Colonic mucosa (tissue), 4 donors: ENCODE measurements around the gene GLP2R. TPM values are rescaled to one million over a fixed set of nuclear protein-coding genes. Genes with fewer than 3 reads are reported as not detected.
"Not testable (repeated sequence)": the region's sequence is repeated elsewhere in the genome, so short reads cannot be mapped to it uniquely, and the experiment has no call there.

Experiments used
- DNase-seq: peaks from one replicate; pipeline ENCODE4 v3.0.0-alpha.2; 2020
- H3K27ac ChIP-seq: fragments of 200-600 bp; one replicate; pipeline ENCODE4 v1.8.0; 2021
- H3K27me3 ChIP-seq: fragments of 200-600 bp; one replicate; pipeline ENCODE4 v1.8.0; 2021
- H3K36me3 ChIP-seq: fragments of 200-600 bp; one replicate; pipeline ENCODE4 v1.8.0; 2021
- H3K4me1 ChIP-seq: fragments of 200-600 bp; one replicate; pipeline ENCODE4 v1.8.0; 2021; ENCODE audit warnings: mild to moderate bottlenecking
- H3K4me3 ChIP-seq: fragments of 200-600 bp; one replicate; pipeline ENCODE4 v1.8.0; 2021
- H3K9ac ChIP-seq, 2 donors: one replicate each; pipeline ENCODE4 v1.7.0; 2013; ENCODE audit warnings: control low read depth in 2 of 2, low read depth in 2 of 2, low read length in 2 of 2
- H3K9me3 ChIP-seq: fragments of 200-600 bp; one replicate; pipeline ENCODE4 v1.8.0; 2021
- CTCF ChIP-seq: fragments of 200-600 bp; IDR thresholded peaks from one replicate; pipeline ENCODE4 v1.8.0; 2022; ENCODE audit warnings: antibody characterized with exemption, mild to moderate bottlenecking
- intact Hi-C: fragments of 100-400 bp; cut with DNase I; formaldehyde crosslinking; loops from one replicate; pipeline ENCODE4 v1.14.1; 2022
- total RNA-seq, 2 donors: library from RNA; stranded (reverse); fragmentation: NEBNext Ultra II Directional in 1 of 2; extraction: Animal tissue kit (Norgen Biotek cat#: 25700) in 1 of 2; gene quantifications; one replicate each; pipeline ENCODE4 v1.2.1, GENCODE V29; 2021
- donor health status: healthy.
- donor health status: DM: no; HTN: no; CAD: no.
- donor health status: DM: no; HTN: no; CAD: no.

Gene GLP2R
- total RNA-seq = 1 to 10 TPM; 2.1 to 4.8 TPM

- DNase-seq = no peak
- H3K36me3 ChIP-seq = no peaks in the 10 kb centered on the region
- TF ChIP-seq CTCF = no peak
- H3K4me3 ChIP-seq = no peak within 1 kb of the TSS
- no peaks in the 10 kb centered on the region for H3K9me3 ChIP-seq
- H3K27ac ChIP-seq = peak within 1 kb of the TSS; percentile 17
- intact Hi-C loops = no loop called here
- H3K4me1 ChIP-seq = no peaks in the 10 kb centered on the region
- no peaks in the 10 kb centered on the region for H3K27me3 ChIP-seq
- H3K9ac ChIP-seq = no peak within 1 kb of the TSS
Measured at GRCh38 chr17:9825641-9826150, at the start of gene GLP2R. Gene GLP2R, plus strand, starts transcription at chr17:9825924. Its CDS starts 140 bp downstream, at chr17:9826064.

- intact Hi-C loops = no loop called here
- no peaks in the 10 kb centered on the region for H3K9me3 ChIP-seq
- H3K4me1 ChIP-seq = no peaks in the 10 kb centered on the region
- no peak for TF ChIP-seq CTCF
- no peak overlapping the region for H3K9ac ChIP-seq
- DNase-seq = no peak
- no peak overlapping the region for H3K27ac ChIP-seq
- no peak overlapping the region for H3K4me3 ChIP-seq
- H3K27me3 ChIP-seq = no peaks in the 10 kb centered on the region
- H3K36me3 ChIP-seq = no peaks in the 10 kb centered on the region
Measured at GRCh38 chr17:9776911-9777310, 48.8 kb upstream of the GLP2R start.

GRCh38 chr17:9780552-9780951 is 45.2 kb upstream of the GLP2R start:
- Histone ChIP-seq H3K9me3 (no peaks in the 10 kb centered on the region), H3K27me3 (no peaks in the 10 kb centered on the region), H3K27ac (no peak overlapping the region), H3K9ac (no peak overlapping the region), H3K36me3 (no peaks in the 10 kb centered on the region), H3K4me1 (no peaks in the 10 kb centered on the region), H3K4me3 (no peak overlapping the region)
- no peak for TF ChIP-seq CTCF
- no peak for DNase-seq
- intact Hi-C loops = no loop called here

- Histone ChIP-seq H3K4me3 (no peak overlapping the region), H3K36me3 (no peaks in the 10 kb centered on the region), H3K27me3 (no peaks in the 10 kb centered on the region), H3K4me1 (no peaks in the 10 kb centered on the region), H3K27ac (no peak overlapping the region), H3K9me3 (no peaks in the 10 kb centered on the region), H3K9ac (no peak overlapping the region)
- intact Hi-C loops = no loop called here
- no peak for DNase-seq
- no peak for TF ChIP-seq CTCF
Measured at GRCh38 chr17:9783050-9783449, 42.7 kb upstream of the GLP2R start.

- H3K27me3 ChIP-seq, intact Hi-C loops, H3K9me3 ChIP-seq, DNase-seq, H3K4me1 ChIP-seq, H3K4me3 ChIP-seq, H3K9ac ChIP-seq, H3K27ac ChIP-seq, H3K36me3 ChIP-seq: not testable (repeated sequence)
Measured at GRCh38 chr17:9783465-9783864, 42.3 kb upstream of the GLP2R start.

GRCh38 chr17:9784544-9784943 is 41.2 kb upstream of the GLP2R start:
- no peaks in the 10 kb centered on the region for H3K9me3 ChIP-seq
- no peak for DNase-seq
- no peaks in the 10 kb centered on the region for H3K36me3 ChIP-seq
- H3K9ac ChIP-seq = no peak overlapping the region
- TF ChIP-seq CTCF = no peak
- H3K27ac ChIP-seq = no peak overlapping the region
- intact Hi-C loops = no loop called here
- H3K4me1 ChIP-seq = no peaks in the 10 kb centered on the region
- H3K4me3 ChIP-seq = no peak overlapping the region
- H3K27me3 ChIP-seq = no peaks in the 10 kb centered on the region
